Parathyroid adenoma (tissue), 2 donors: ENCODE results near the gene IKZF5.

Experiments
- H2AFZ ChIP-seq: fragments of 300-600 bp; sonication (generic); one replicate; pipeline ENCODE4 v1.7.0; 2017; ENCODE audit warnings: antibody characterized with exemption, mild to moderate bottlenecking
- H3K27ac ChIP-seq: fragments of 300-600 bp; sonication (generic); one replicate; pipeline ENCODE4 v1.7.0; 2017
- H3K27me3 ChIP-seq: fragments of 300-600 bp; sonication (generic); one replicate; pipeline ENCODE4 v1.7.0; 2017; ENCODE audit warnings: low read length; ENCODE audit not compliant: control insufficient read depth, insufficient read depth
- H3K36me3 ChIP-seq: fragments of 300-600 bp; sonication (generic); one replicate; pipeline ENCODE4 v1.7.0; 2017; ENCODE audit warnings: low read length; ENCODE audit not compliant: control insufficient read depth, insufficient read depth
- H3K4me1 ChIP-seq: fragments of 300-600 bp; sonication (generic); one replicate; pipeline ENCODE4 v1.7.0; 2017; ENCODE audit warnings: control low read depth
- H3K4me2 ChIP-seq: fragments of 300-600 bp; sonication (generic); one replicate; pipeline ENCODE4 v1.7.0; 2017; ENCODE audit warnings: low read length
- H3K4me3 ChIP-seq: fragments of 300-600 bp; sonication (generic); one replicate; pipeline ENCODE4 v1.7.0; 2017; ENCODE audit warnings: low read depth, low read length
- H3K79me2 ChIP-seq: fragments of 300-600 bp; sonication (generic); one replicate; pipeline ENCODE4 v1.7.0; 2017; ENCODE audit warnings: control low read depth
- H3K9ac ChIP-seq: fragments of 300-600 bp; sonication (generic); one replicate; pipeline ENCODE4 v1.7.0; 2017; ENCODE audit warnings: mild to moderate bottlenecking
- H3K9me3 ChIP-seq: fragments of 300-600 bp; sonication (generic); one replicate; pipeline ENCODE4 v1.7.0; 2017; ENCODE audit warnings: low read length; ENCODE audit not compliant: control insufficient read depth
- TF ChIP-seq, protein P1 (sequence below): fragments of 300-600 bp; sonication (generic); IDR thresholded peaks from one replicate; pipeline ENCODE4 v1.7.0; 2017; ENCODE audit warnings: antibody characterized with exemption, mild to moderate bottlenecking
- donor health status: primary hyperparathyroidism.

The IKZF5 gene

GRCh38 chr10:123001370-123001769, 7.2 kb downstream of the IKZF5 start:
- H2AFZ ChIP-seq, result no peak overlapping the region
- peaks cover 4% of the 10 kb centered on the region for H3K4me1 ChIP-seq
- TF ChIP-seq, protein P1, sequence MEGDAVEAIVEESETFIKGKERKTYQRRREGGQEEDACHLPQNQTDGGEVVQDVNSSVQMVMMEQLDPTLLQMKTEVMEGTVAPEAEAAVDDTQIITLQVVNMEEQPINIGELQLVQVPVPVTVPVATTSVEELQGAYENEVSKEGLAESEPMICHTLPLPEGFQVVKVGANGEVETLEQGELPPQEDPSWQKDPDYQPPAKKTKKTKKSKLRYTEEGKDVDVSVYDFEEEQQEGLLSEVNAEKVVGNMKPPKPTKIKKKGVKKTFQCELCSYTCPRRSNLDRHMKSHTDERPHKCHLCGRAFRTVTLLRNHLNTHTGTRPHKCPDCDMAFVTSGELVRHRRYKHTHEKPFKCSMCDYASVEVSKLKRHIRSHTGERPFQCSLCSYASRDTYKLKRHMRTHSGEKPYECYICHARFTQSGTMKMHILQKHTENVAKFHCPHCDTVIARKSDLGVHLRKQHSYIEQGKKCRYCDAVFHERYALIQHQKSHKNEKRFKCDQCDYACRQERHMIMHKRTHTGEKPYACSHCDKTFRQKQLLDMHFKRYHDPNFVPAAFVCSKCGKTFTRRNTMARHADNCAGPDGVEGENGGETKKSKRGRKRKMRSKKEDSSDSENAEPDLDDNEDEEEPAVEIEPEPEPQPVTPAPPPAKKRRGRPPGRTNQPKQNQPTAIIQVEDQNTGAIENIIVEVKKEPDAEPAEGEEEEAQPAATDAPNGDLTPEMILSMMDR, result no peak
- no peak overlapping the region for H3K9ac ChIP-seq
- H3K27me3 ChIP-seq, result no peaks in the 10 kb centered on the region
- no peaks in the 10 kb centered on the region for H3K9me3 ChIP-seq
- no peak overlapping the region for H3K27ac ChIP-seq
- H3K36me3 ChIP-seq, result no peaks in the 10 kb centered on the region
- no peak overlapping the region for H3K4me3 ChIP-seq
- H3K79me2 ChIP-seq, result peaks cover 27% of the 10 kb centered on the region
- H3K4me2 ChIP-seq, result no peak overlapping the region

GRCh38 chr10:123000155-123000554, 8.4 kb downstream of the IKZF5 start:
- Histone ChIP-seq H3K79me2 (peaks cover 18% of the 10 kb centered on the region), H3K27me3 (no peaks in the 10 kb centered on the region), H3K4me2 (no peak overlapping the region), H3K9me3 (no peaks in the 10 kb centered on the region), H3K36me3 (no peaks in the 10 kb centered on the region), H3K4me3 (no peak overlapping the region), H3K9ac (no peak overlapping the region), H3K4me1 (peaks cover 4% of the 10 kb centered on the region), H3K27ac (no peak overlapping the region), H2AFZ (no peak overlapping the region)
- TF ChIP-seq, protein P1, result no peak

- no peak overlapping the region for H3K27ac ChIP-seq
- no peak overlapping the region for H3K4me3 ChIP-seq
- H3K27me3 ChIP-seq, result no peaks in the 10 kb centered on the region
- H3K9ac ChIP-seq, result no peak overlapping the region
- H3K36me3 ChIP-seq, result no peaks in the 10 kb centered on the region
- no peak overlapping the region for H2AFZ ChIP-seq
- no peak overlapping the region for H3K4me2 ChIP-seq
- peaks cover 18% of the 10 kb centered on the region for H3K79me2 ChIP-seq
- TF ChIP-seq, protein P1, result no peak
- H3K4me1 ChIP-seq, result peaks cover 4% of the 10 kb centered on the region
- no peaks in the 10 kb centered on the region for H3K9me3 ChIP-seq
These were observed 9.2 kb downstream of the IKZF5 start for GRCh38 chr10:122999347-122999746.

DNA sequence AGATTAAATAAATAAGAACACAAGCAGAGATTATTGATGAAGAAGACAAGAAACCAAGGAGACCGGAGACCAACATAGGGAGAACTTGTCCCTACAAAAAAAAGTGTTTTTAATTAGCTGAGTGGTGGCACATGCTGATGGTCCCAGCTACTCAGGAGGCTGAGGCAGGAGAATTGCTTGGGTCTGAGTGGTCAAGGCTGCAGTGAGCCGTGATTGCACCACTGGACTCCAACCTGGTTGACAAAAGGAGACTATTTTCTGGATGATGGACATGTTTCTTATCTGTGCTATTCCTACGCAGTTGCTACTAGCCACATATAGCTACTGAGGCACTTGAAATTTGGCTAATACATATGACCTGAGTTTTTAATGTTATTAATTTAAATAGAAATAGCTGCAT, 9.7 kb downstream of the IKZF5 start:
- H3K4me3 ChIP-seq, result no peak overlapping the region
- TF ChIP-seq, protein P1, result no peak
- H3K9me3 ChIP-seq, result no peaks in the 10 kb centered on the region
- peaks cover 18% of the 10 kb centered on the region for H3K79me2 ChIP-seq
- H3K27me3 ChIP-seq, result no peaks in the 10 kb centered on the region
- H3K9ac ChIP-seq, result no peak overlapping the region
- H3K36me3 ChIP-seq, result no peaks in the 10 kb centered on the region
- H2AFZ ChIP-seq, result no peak overlapping the region
- H3K4me2 ChIP-seq, result no peak overlapping the region
- no peak overlapping the region for H3K27ac ChIP-seq
- peaks cover 4% of the 10 kb centered on the region for H3K4me1 ChIP-seq

GRCh38 chr10:122998360-122998917, 10.2 kb downstream of the IKZF5 start:
- Histone ChIP-seq H3K27me3 (no peaks in the 10 kb centered on the region), H3K4me2 (no peak overlapping the region), H3K79me2 (peaks cover 18% of the 10 kb centered on the region), H3K9ac (no peak overlapping the region), H3K4me3 (no peak overlapping the region), H3K4me1 (peaks cover 4% of the 10 kb centered on the region), H2AFZ (no peak overlapping the region), H3K9me3 (no peaks in the 10 kb centered on the region), H3K27ac (no peak overlapping the region), H3K36me3 (no peaks in the 10 kb centered on the region)
- TF ChIP-seq, protein P1, result no peak
